ENCODE measurements around the gene GUCA1C.

GUCA1C gene

GRCh38 chr3:108907194-108907593 lies 46.5 kb downstream of the GUCA1C start:
- DNase-seq (ENCODE audit: low read depth), result no peak

- no peak for DNase-seq (ENCODE audit: low read depth)
Measured at GRCh38 chr3:108899530-108899929, 54.1 kb downstream of the GUCA1C start.

- no peak for DNase-seq (ENCODE audit: low read depth)
Measured at GRCh38 chr3:108897883-108898282, 55.8 kb downstream of the GUCA1C start.

DNA sequence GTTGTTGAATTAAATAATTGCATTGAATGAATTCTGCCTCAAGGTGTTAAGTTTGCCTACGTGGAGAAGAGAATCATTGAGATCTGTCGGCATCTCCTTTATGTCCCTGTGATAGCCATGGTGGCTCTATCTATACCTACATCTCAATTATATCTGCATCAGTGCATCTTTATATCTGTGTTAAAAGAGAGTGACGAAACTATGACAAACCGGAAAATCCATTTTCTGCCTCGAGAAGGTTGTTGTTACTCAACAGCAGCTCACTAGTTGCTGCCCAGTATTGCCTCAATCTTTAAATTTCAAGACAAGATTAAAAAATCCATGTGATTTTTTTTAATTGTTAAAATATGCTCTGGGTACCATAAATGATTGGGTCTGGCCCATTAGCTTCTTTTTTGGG lies 58.7 kb downstream of the GUCA1C start:
- no peak for DNase-seq (ENCODE audit: low read depth)

DNA sequence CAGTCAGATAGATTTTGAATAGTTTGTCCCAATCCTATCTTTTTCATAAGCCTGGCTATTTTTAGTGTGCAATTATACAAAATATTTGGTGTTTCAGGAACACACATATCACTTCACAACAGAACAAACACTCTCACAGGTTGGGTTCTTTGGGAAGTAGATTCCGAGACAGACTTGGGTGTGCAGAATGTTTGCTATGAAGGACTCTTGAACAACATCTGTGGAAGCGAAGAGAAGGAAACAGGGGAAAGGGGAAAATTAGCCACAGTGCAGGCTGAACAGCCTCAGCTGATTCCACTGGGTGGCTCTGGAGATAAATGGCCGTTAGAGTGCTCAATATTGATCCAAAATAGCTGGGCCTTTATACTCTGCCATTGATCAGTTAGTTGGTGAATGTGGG lies 61.8 kb downstream of the GUCA1C start:
- DNase-seq (ENCODE audit: low read depth), result no peak

GRCh38 chr3:108887777-108888176 lies 65.9 kb downstream of the GUCA1C start:
- DNase-seq (ENCODE audit: low read depth), result no peak

DNA sequence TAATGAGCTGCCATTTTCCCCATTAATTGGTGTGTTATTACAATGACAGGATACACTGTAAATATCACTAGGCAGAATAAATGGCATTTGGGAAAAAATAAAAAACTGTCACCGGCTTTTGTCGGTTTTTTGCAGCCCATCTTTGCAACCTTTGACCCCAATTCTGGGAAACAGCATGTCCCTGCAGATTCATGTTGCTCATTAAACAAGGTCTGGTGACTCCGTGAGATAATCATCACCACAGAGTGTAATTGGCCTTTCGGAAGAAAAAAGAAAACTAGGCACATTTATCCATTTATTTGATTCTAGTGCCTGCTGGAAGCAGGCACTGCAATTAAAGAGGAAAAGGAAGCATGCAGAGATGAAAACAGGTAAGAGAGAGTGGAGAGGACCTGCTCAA lies 66.6 kb downstream of the GUCA1C start:
- DNase-seq (ENCODE audit: low read depth), result no peak

DNA sequence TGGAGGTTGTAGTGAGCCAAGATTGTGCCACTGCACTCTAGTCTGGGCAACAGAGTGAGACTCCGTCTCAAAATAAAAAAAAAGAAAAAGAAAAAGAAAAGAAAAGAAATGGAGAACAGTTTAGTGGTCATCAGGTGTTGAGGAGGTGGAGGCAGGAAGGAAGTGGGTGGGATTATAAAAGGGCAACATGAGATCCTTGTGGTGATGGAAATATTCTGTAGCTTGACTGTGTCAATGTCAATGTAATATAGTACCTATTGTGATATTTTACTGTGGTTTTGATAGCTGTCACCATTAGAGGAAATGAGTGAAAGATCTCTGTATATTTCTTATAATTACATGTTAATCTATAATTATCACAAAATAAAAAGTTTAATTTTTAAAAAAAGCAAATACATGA lies 70.3 kb downstream of the GUCA1C start:
- DNase-seq (ENCODE audit: low read depth), result no peak

DNA sequence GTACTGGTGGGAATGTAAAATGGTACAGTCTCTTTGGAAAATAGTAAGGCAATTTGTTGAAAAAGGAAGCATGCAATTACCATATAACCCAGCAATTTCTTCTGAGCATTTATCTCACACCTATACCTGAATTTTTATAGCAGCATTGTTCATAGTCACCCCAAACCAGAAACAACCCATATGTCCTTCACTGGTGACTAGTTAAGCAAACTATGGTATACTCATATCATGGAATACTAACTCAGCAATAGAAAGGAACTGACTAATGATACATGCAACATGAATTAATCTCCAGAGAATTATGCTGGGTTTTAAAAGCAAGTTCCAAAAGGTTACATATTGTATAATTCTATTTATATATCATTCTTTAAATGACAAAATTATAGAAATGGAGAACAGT lies 70.9 kb downstream of the GUCA1C start:
- no peak for DNase-seq (ENCODE audit: low read depth)

GRCh38 chr3:108879915-108880314 lies 73.8 kb downstream of the GUCA1C start:
- no peak for DNase-seq (ENCODE audit: low read depth)

GRCh38 chr3:108877901-108878300 lies 75.8 kb downstream of the GUCA1C start:
- no peak for DNase-seq (ENCODE audit: low read depth)

DNA sequence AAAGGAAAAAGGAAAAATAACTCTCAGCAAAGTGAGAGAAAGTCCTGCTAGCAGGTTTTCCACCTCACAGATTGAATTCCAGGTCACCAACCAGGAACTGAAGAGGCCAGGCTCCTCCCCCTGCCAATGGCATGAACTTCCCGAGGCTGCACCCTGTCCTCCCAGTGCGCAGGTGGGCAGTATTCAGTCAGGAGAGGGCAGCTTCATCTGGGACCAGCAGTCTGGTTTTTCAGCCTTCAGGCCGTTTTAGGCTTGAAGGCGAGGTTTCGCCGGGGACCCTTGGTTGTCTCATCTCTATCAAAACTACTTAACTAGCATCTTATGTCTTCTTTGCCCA lies 89.9 kb downstream of the GUCA1C start:
- no peak for DNase-seq (ENCODE audit: low read depth)

GRCh38 chr3:108862865-108863798 lies 90.5 kb downstream of the GUCA1C start:
- no peak for DNase-seq (ENCODE audit: low read depth)

GRCh38 chr3:108861401-108861800 lies 92.3 kb downstream of the GUCA1C start:
- DNase-seq (ENCODE audit: low read depth), result no peak
